BLaER1 treated with 17β-estradiol and CSF1 and Interleukin-3, amounts not matched to agents 10 nM and 100 nM (cell line): ENCODE results near the gene POFUT2.
"Not testable (repeated sequence)": the region's sequence is repeated elsewhere in the genome, so short reads cannot be mapped to it uniquely, and the experiment has no call there.

Source experiments
- H3K27ac ChIP-seq, 11 experiments: shearing (Covaris generic); formaldehyde crosslinking; 2 replicates each; pipeline ENCODE4 v1.8.1; 2022
- H3K27me3 ChIP-seq, 11 experiments: shearing (Covaris generic); formaldehyde crosslinking; 2 replicates each; pipeline ENCODE4 v1.8.1; 2022
- H3K36me3 ChIP-seq, 11 experiments: shearing (Covaris generic); formaldehyde crosslinking; 2 replicates each; pipeline ENCODE4 v1.8.1; 2022
- H3K4me1 ChIP-seq, 10 experiments: shearing (Covaris generic); formaldehyde crosslinking; 2 replicates each; pipeline ENCODE4 v1.8.1; 2022
- H3K4me2 ChIP-seq, 11 experiments: shearing (Covaris generic); formaldehyde crosslinking; 2 replicates each; pipeline ENCODE4 v1.8.1; 2022
- H3K4me3 ChIP-seq, 10 experiments: shearing (Covaris generic); formaldehyde crosslinking; 2 replicates each; pipeline ENCODE4 v1.8.1; 2022
- H3K9ac ChIP-seq, 11 experiments: shearing (Covaris generic); formaldehyde crosslinking; 2 replicates each; pipeline ENCODE4 v1.8.1; 2022
- H3K9me3 ChIP-seq, 11 experiments: shearing (Covaris generic); formaldehyde crosslinking; replicated peaks in 1 of 11; 2 replicates each; pipeline ENCODE4 v1.8.1; 2022
- H4K20me1 ChIP-seq, 11 experiments: shearing (Covaris generic); formaldehyde crosslinking; 2 replicates each; pipeline ENCODE4 v1.8.1; 2022
- Cebpa-rat ChIP-seq, 11 experiments: shearing (Covaris generic); IDR thresholded peaks; 2 replicates each; pipeline ENCODE4 v1.8.1; 2022

Gene POFUT2

GRCh38 chr21:45318146-45318555, 30.5 kb upstream of the POFUT2 start:
- H3K4me2 ChIP-seq, result peak overlapping the region in 7 of 11 experiments; percentile 90 to 99 (median 96); a peak in 9 of 22 replicates

GRCh38 chr21:45317398-45318145, 29.9 kb upstream of the POFUT2 start:
- no peak overlapping the region for H3K9ac ChIP-seq
- H3K4me1 ChIP-seq, result peaks cover 38 to 63% (median 51%) of the 10 kb centered on the region in 10 experiments
- no peak for TF ChIP-seq Cebpa-rat (IDR thresholded peaks at IDR 0.05)
- peaks cover 0 to 21% (median 0%) of the 10 kb centered on the region in 11 experiments; a peak in 3 of 22 replicates for H4K20me1 ChIP-seq
- no peaks in the 10 kb centered on the region for H3K36me3 ChIP-seq
- no peak overlapping the region for H3K4me3 ChIP-seq
- peak overlapping the region in 4 of 11 experiments; percentile 94 to 99 (median 98); a peak in 10 of 22 replicates for H3K4me2 ChIP-seq
- no peak overlapping the region for H3K27ac ChIP-seq
- H3K9me3 ChIP-seq, result peaks cover 3 to 9% (median 7%) of the 10 kb centered on the region in 11 experiments; a peak in 20 of 22 replicates
- peaks cover 0 to 34% (median 0%) of the 10 kb centered on the region in 11 experiments; a peak in 9 of 22 replicates for H3K27me3 ChIP-seq

More at GRCh38 chr21:45318146-45318555, 30.5 kb upstream of the POFUT2 start:
- H3K9ac ChIP-seq, result no peak overlapping the region
- H3K4me3 ChIP-seq, result no peak overlapping the region
- no peaks in the 10 kb centered on the region for H3K36me3 ChIP-seq
- H4K20me1 ChIP-seq, result peaks cover 0 to 25% (median 2%) of the 10 kb centered on the region in 11 experiments; a peak in 6 of 22 replicates
- no peak for TF ChIP-seq Cebpa-rat (IDR thresholded peaks at IDR 0.05)
- peaks cover 0 to 40% (median 0%) of the 10 kb centered on the region in 11 experiments; a peak in 9 of 22 replicates for H3K27me3 ChIP-seq
- peaks cover 43 to 69% (median 56%) of the 10 kb centered on the region in 10 experiments for H3K4me1 ChIP-seq
- peaks cover 0 to 3% (median under 1%) of the 10 kb centered on the region in 11 experiments; a peak in 11 of 22 replicates for H3K9me3 ChIP-seq
- no peak overlapping the region for H3K27ac ChIP-seq

- peaks cover 0 to 16% (median 0%) of the 10 kb centered on the region in 11 experiments; a peak in 3 of 22 replicates for H4K20me1 ChIP-seq
- H3K27me3 ChIP-seq, result peaks cover 0 to 28% (median 0%) of the 10 kb centered on the region in 11 experiments; a peak in 9 of 22 replicates
- H3K9ac ChIP-seq, result no peak overlapping the region
- peaks cover 31 to 56% (median 44%) of the 10 kb centered on the region in 10 experiments for H3K4me1 ChIP-seq
- H3K27ac ChIP-seq, result no peak overlapping the region
- H3K4me3 ChIP-seq, result no peak overlapping the region
- TF ChIP-seq Cebpa-rat (IDR thresholded peaks at IDR 0.05), result no peak
- peaks cover 8 to 15% (median 12%) of the 10 kb centered on the region in 11 experiments; a peak in 20 of 22 replicates for H3K9me3 ChIP-seq
- H3K4me2 ChIP-seq, result peak overlapping the region in 2 of 11 experiments; percentile 3 to 15; a peak in 1 of 22 replicates
- no peaks in the 10 kb centered on the region for H3K36me3 ChIP-seq
Observed at GRCh38 chr21:45316871-45317397, 29.2 kb upstream of the POFUT2 start.

- H4K20me1 ChIP-seq, result peaks cover 0 to 16% (median 0%) of the 10 kb centered on the region in 11 experiments; a peak in 2 of 22 replicates
- H3K4me1 ChIP-seq, result peaks cover 21 to 46% (median 34%) of the 10 kb centered on the region in 10 experiments
- peaks cover 8 to 21% (median 15%) of the 10 kb centered on the region in 11 experiments; a peak in 20 of 22 replicates for H3K9me3 ChIP-seq
- not testable (repeated sequence) for H3K9ac ChIP-seq, H3K4me3 ChIP-seq, H3K36me3 ChIP-seq, H3K4me2 ChIP-seq, H3K27ac ChIP-seq
- peaks cover 0 to 17% (median 0%) of the 10 kb centered on the region in 11 experiments; a peak in 8 of 22 replicates for H3K27me3 ChIP-seq
Observed at GRCh38 chr21:45315676-45316470, 28.2 kb upstream of the POFUT2 start.

- Histone ChIP-seq H3K9ac (no peak overlapping the region), H4K20me1 (peaks cover 0 to 3% (median 0%) of the 10 kb centered on the region in 11 experiments; a peak in 2 of 22 replicates), H3K4me1 (peaks cover 12 to 38% (median 25%) of the 10 kb centered on the region in 10 experiments), H3K27ac (no peak overlapping the region), H3K4me3 (no peak overlapping the region), H3K9me3 (peaks cover 8 to 21% (median 15%) of the 10 kb centered on the region in 11 experiments; a peak in 20 of 22 replicates), H3K27me3 (no peaks in the 10 kb centered on the region; a peak in 1 of 22 replicates), H3K4me2 (no peak overlapping the region), H3K36me3 (no peaks in the 10 kb centered on the region)
- TF ChIP-seq Cebpa-rat (IDR thresholded peaks at IDR 0.05), result no peak
Observed at GRCh38 chr21:45313682-45314081, 26.0 kb upstream of the POFUT2 start.

GRCh38 chr21:45313015-45313414, 25.3 kb upstream of the POFUT2 start:
- no peaks in the 10 kb centered on the region for H3K36me3 ChIP-seq
- no peaks in the 10 kb centered on the region; a peak in 1 of 22 replicates for H3K27me3 ChIP-seq
- no peak for TF ChIP-seq Cebpa-rat (IDR thresholded peaks at IDR 0.05)

GRCh38 chr21:45312296-45312695, 24.6 kb upstream of the POFUT2 start:
- Histone ChIP-seq H3K4me1 (peaks cover 21 to 37% (median 28%) of the 10 kb centered on the region in 10 experiments), H3K27me3 (peaks cover 0 to 1% (median 0%) of the 10 kb centered on the region in 11 experiments; a peak in 3 of 22 replicates), H4K20me1 (peaks cover 0 to 8% (median 0%) of the 10 kb centered on the region in 11 experiments; a peak in 3 of 22 replicates), H3K9me3 (peaks cover 8 to 21% (median 15%) of the 10 kb centered on the region in 11 experiments; a peak in 20 of 22 replicates), H3K4me2 (no peak overlapping the region), H3K27ac (no peak overlapping the region), H3K4me3 (no peak overlapping the region), H3K36me3 (no peaks in the 10 kb centered on the region), H3K9ac (no peak overlapping the region)
- TF ChIP-seq Cebpa-rat (IDR thresholded peaks at IDR 0.05), result no peak

More at GRCh38 chr21:45313015-45313414, 25.3 kb upstream of the POFUT2 start:
- Histone ChIP-seq H4K20me1 (peaks cover 0 to 8% (median 0%) of the 10 kb centered on the region in 11 experiments; a peak in 3 of 22 replicates), H3K4me1 (peaks cover 19 to 38% (median 25%) of the 10 kb centered on the region in 10 experiments), H3K4me2 (no peak overlapping the region), H3K9ac (no peak overlapping the region), H3K4me3 (no peak overlapping the region), H3K27ac (no peak overlapping the region), H3K9me3 (peaks cover 8 to 21% (median 15%) of the 10 kb centered on the region in 11 experiments; a peak in 20 of 22 replicates)

- Histone ChIP-seq H3K4me1 (peaks cover 21 to 37% (median 30%) of the 10 kb centered on the region in 10 experiments), H3K4me2 (no peak overlapping the region), H3K9me3 (peaks cover 8 to 21% (median 15%) of the 10 kb centered on the region in 11 experiments; a peak in 20 of 22 replicates), H3K9ac (no peak overlapping the region), H3K27ac (no peak overlapping the region), H3K27me3 (peaks cover 0 to 15% (median 6%) of the 10 kb centered on the region in 11 experiments; a peak in 6 of 22 replicates), H3K4me3 (no peak overlapping the region), H3K36me3 (no peaks in the 10 kb centered on the region), H4K20me1 (peaks cover 0 to 12% (median 0%) of the 10 kb centered on the region in 11 experiments; a peak in 4 of 22 replicates)
- no peak for TF ChIP-seq Cebpa-rat (IDR thresholded peaks at IDR 0.05)
Observed at GRCh38 chr21:45310459-45310858, 22.8 kb upstream of the POFUT2 start.
